ENCODE results near the gene DCAF8L2.
"Not testable (repeated sequence)": the region's sequence is repeated elsewhere in the genome, so short reads cannot be mapped to it uniquely, and the experiment has no call there.

DCAF8L2 gene

DNA sequence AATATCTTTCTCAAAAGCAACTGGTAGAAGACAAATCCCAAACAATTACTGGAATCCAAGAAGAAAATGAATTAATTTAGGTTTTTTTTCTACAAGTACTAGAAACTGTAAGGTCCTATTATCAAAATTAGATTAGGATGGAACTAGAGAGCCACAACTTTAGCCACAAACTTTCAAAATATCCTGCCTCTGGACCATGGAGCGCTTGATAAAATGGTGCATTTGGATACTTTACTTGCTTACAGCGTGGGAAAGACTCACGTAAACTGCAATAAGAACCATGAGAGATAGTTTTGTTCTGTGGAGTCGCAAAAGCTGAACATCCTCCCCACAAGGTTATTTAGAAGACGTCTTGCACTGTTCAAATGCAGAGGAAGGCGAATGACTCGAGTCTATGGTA is at the start of gene DCAF8L2:
DCAF8L2 (plus strand) TSS at position 301 of the 400 bp plus-strand sequence. CDS start 156,552 bp downstream, outside the sequence.
- DNase-seq (ENCODE audit: low spot score), result no peak

- DNase-seq (ENCODE audit: low spot score), result not testable (repeated sequence)
Observed at GRCh38 chrX:27541161-27541560, 49.0 kb upstream of the DCAF8L2 start.

DNA sequence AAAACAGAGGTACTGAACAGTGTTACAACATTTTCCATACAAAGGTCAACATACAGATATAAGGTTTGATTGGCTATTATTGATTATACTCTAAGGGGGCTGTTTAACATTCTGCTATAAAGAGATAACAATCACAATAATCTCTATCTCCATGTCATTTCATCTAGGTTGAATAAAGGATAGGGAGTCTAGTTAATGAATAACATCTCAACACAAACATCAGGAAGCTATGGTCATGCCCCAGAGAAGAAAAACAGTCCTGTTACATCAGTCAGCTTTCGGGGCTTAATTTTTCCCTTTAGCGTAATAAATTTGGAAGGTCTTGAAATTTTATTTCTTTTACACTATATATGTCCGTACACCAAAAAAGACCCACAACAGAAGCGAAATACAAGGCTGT is 41.5 kb upstream of the DCAF8L2 start:
- no peak for DNase-seq (ENCODE audit: low spot score)

DNA sequence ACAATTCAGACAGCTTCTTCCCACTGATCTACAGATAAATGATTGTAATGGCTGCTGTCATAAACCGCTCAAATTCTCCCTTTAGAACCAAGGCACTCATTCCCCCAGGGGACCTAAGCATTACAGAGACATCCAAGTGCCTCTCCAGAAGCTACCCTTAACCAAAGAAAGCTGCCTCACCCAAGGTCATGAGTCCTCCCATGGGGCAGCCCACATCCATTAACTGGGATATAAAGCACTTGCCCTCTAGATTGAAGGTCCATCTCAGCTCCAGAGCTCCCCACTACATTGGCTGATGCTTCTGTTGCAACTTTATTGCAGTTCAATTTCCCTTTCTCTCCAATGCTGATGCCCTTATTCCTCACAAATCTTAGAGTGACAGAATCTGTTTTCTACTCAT is 40.5 kb upstream of the DCAF8L2 start:
- DNase-seq (ENCODE audit: low spot score), result no peak

DNA sequence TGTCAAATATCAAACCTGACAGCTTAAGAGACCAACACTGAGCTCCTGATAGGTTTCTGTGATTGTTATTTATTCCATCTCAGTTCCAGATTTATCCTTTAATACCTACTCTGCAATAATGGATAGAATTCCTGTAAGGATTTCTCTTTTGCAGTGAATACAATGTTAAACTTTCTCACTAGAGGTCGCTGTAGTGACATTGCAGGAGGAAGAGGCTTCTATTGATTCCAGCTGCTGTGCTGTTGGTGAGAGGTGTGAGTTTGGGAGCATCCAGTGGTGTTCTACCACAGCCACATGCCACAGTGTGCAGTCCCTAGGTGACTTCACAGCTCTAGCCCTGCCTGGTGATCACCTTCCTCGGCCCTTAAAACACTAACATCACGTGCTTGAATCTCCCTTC is 34.6 kb upstream of the DCAF8L2 start:
- peak; percentile 15 for DNase-seq (ENCODE audit: low spot score)

DNA sequence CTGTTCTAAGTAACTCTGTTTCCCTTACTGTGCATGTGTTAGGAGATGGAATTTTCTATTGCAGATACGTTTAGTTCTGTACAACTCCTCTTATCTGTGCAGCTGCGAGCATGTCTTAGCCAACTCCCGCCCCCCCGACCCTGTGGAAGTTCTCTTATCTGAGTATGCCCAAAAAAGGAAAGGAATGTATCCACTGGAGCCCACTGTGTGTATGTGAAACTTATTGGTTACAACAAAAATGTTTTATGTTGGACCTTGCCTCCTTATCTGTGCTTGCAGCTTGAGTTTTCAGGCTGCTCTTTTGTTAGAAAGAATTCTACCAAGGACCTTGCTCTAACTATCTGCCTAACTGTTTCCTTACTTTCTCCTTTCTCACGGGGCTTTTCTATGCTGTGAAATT is 24.2 kb upstream of the DCAF8L2 start:
- no peak for DNase-seq (ENCODE audit: low spot score)

GRCh38 chrX:27571164-27571563 is 19.0 kb upstream of the DCAF8L2 start:
- no peak for DNase-seq (ENCODE audit: low spot score)

DNA sequence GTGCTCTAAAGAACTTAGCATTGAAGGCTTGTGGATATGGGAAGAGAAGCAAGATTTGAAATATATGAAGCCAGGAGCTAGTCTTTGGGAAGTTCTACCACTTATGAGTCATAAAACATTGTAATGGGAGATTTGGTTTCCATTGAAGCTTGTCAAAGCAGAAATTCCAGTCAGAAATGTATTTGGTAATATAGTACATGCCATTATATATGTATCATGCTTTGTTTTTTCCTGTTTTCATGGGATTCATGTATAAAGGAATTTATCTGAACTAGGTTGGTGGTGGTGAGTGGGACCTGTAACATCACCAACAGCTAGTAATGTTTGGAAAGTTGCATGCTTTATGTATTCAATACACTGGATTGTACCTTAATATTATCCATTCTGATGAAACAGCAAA is 14.6 kb upstream of the DCAF8L2 start:
- DNase-seq (ENCODE audit: low spot score), result no peak

GRCh38 chrX:27583976-27584375 is 6.2 kb upstream of the DCAF8L2 start:
- DNase-seq (ENCODE audit: low spot score), result no peak

DNA sequence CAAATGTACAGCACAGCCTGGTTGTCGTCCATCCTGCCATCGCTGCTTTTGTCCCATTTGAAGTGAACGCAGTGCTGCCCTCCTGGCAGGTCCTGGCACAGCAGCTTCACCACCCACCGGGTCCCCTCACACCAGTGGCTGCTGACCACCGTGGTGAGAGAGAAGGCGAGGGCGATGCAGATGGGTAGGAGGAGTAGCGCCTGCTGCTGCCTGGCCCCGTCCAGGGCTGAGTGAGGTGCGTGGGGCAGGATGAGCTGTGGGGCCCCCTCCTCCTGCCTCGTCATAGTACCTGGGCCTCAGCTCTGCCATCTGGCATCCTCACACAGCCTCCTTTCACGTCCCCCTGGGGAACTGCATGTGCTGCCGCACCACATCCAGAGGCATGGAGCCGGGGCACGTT is 1.8 kb downstream of the DCAF8L2 start:
- no peak for DNase-seq (ENCODE audit: low spot score)

GRCh38 chrX:27597508-27597907 is 7.4 kb downstream of the DCAF8L2 start:
- no peak for DNase-seq (ENCODE audit: low spot score)

DNA sequence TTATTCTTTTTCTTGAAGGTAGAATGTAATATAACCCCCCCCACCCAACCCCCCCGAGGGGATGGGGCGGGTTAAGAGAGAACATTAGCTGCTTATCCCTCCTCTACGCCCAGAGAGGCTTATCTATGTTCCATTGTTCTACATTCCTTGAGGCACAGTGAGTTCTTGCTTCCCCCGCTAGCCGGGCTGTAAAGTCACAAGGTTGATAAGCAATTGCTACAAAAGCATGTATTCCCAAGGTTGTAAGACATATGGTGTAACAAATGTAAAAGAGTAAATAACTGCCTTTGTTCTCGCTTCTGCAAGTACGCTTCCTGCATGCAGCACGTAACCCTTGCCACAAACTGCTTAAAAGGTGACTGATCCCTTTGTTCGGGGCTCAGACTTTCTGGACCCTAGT is 8.2 kb downstream of the DCAF8L2 start:
- DNase-seq (ENCODE audit: low spot score), result no peak

- DNase-seq (ENCODE audit: low spot score), result no peak
Observed at GRCh38 chrX:27599928-27600327, 9.8 kb downstream of the DCAF8L2 start.

GRCh38 chrX:27600686-27601085 is 10.5 kb downstream of the DCAF8L2 start:
- no peak for DNase-seq (ENCODE audit: low spot score)

DNA sequence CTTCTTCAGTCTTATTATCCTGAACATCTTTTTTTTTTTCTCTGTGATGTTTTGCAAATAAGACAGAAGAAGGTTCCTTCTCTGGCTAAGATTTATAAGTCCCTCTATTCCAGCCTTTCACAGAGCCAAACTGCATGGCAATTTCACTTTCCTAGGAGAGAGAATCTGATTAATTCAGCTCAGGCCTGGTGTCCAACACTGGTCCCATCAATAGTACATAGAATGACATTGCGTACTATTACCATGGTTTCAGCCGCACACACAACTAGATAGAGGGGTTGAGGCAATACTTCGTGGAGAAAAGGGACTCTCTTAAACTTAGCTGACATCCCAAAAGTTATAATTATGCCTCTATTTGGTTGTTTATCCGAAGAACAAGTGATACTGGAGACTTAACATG is 18.5 kb downstream of the DCAF8L2 start:
- DNase-seq (ENCODE audit: low spot score), result no peak

DNA sequence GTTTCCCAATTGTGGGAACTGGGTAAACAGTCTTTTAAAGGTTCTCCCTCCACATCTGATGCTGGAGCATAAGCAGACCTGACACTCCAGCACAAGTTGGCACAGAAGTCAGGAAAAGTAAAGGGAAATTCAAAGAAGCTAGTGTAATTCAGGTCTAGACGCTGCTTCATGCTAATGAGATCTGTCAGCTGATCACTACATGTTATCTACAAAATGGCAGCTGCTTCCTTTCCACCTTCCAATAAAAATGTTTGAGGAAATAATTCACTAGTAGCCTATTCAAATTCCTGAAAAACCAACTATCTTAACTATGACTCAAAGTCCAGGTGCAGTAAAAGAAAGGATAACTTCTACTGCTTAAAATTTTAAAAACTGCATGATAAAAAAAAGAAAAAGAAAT is 29.3 kb downstream of the DCAF8L2 start:
- DNase-seq (ENCODE audit: low spot score), result no peak

DNA sequence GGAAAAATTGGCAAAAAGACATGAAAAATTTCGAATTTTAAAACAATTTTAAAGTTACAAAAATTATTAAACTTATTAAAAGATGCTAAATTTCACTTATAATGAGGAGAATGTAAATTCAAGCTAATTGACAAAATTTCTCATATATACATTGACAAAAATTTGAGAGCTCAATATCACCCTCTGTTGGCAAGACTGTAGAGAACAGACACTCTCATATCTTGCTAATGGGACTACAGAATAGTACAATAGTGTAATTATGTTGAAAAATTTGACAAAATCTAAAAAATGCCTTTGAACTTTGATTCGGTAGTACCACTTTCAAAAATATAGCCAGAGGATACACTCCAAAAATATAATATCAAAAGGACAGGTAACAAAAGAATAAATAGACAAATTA is 29.8 kb downstream of the DCAF8L2 start:
- DNase-seq (ENCODE audit: low spot score), result peak; percentile 26

GRCh38 chrX:27622883-27623282 is 32.7 kb downstream of the DCAF8L2 start:
- DNase-seq (ENCODE audit: low spot score), result no peak

DNA sequence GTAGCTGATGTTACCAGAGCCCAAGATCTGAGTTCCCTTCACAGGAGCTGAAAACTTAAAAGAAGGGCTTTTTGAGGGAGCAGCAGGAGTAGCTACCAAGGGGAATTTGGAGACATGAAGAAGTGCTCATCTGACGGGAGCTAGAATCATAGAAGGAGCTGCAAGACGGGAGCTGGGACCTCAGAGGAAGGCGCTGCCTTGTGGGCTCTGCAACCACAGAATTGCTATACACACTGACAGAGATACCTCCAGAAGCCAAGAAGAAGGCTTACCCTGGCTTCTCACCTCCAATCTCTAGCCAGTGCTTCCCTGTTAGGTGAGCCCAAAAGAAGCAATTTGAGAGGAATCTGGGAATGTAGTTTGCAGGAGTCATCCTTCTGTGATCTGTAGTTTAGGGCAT is 35.9 kb downstream of the DCAF8L2 start:
- DNase-seq (ENCODE audit: low spot score), result no peak

DNA sequence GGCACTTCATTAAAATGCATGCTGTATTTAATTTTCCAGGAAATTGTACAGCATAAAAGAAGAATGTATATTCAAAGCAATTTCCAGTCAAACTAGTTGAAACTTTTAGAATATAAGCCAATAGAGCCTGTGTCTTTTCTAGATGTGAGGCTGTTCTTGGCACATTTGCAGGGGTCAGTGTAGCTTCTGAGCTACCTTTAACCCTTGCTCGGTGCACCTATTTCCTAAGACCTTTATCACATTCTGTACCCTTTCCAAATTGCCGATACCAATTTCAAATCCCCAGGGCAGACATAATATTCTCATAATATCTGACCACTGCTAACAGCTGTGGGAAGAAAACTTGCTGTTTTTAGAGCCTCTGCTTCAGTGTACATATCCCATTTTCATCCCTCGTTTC is 43.2 kb downstream of the DCAF8L2 start:
- no peak for DNase-seq (ENCODE audit: low spot score)

DNA sequence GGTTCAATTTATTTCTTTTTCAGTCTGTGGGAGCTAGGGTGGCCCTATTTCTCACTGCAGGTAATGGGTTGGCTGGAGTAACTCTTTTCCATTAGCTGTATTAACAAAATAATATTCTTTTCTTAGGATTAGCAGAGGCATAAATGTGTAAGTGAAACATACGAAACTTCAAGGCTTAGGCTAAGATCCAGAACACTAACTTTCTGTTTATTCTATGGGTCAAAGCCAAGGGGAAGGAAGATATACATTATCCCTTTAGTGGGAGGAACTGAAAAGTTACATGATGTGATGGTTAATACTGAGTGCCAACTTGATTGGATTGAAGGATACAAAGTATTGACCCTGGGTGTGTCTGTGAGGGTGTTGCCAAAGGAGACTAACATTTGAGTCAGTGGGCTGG is 66.4 kb downstream of the DCAF8L2 start:
- no peak for DNase-seq (ENCODE audit: low spot score)

DNA sequence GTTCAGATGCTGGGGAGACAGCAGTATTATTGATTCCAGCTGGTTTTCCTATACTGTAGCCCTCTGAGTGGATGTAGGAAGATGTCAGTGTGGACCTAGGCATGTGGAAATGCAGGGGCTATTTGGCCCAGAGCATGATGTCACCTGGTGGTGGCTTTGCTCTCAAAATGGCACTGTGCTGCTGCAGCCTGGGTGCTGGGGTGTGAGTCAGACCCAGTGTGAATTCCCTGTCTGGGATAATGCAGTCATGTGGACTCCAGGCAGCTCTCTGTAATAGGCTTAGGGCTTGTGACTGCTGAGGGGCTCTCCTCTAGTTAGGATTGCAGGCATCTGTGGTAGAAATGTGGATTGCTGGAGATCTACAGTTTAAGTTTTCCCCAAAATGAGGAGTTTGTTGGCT is 70.7 kb downstream of the DCAF8L2 start:
- no peak for DNase-seq (ENCODE audit: low spot score)

DNA sequence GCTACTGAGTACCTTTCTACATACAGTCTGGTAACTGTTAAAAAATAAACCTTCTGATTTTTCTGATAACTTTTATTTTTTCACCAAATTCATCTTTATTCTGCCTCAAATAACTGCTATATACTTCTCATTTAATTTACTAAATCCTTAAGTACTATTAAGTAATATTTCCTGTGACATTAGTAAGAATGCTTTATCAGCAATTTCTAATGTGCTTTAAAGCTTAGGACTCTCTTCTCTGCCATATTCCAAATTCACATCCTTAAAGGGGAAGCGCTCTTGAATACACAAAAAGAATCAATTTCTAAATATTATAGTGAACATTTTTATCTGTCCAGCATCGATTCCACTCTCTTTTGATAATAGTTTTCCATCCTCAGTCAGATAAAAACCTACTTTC is 81.1 kb downstream of the DCAF8L2 start:
- DNase-seq (ENCODE audit: low spot score), result no peak

- DNase-seq (ENCODE audit: low spot score), result no peak
Observed at GRCh38 chrX:27674491-27674890, 84.3 kb downstream of the DCAF8L2 start.

GRCh38 chrX:27675493-27675892 is 85.3 kb downstream of the DCAF8L2 start:
- DNase-seq (ENCODE audit: low spot score), result no peak

Measured in NAMALWA (cell line).